ENCODE measurements around the gene GARRE1. TPM values are rescaled to one million over a fixed set of nuclear protein-coding genes. Genes with fewer than 3 reads are reported as not detected.

GARRE1 gene
- total and polyA plus RNA-seq, 4 donors, result 4.0 to 13.7 (median 9.0) TPM

DNA sequence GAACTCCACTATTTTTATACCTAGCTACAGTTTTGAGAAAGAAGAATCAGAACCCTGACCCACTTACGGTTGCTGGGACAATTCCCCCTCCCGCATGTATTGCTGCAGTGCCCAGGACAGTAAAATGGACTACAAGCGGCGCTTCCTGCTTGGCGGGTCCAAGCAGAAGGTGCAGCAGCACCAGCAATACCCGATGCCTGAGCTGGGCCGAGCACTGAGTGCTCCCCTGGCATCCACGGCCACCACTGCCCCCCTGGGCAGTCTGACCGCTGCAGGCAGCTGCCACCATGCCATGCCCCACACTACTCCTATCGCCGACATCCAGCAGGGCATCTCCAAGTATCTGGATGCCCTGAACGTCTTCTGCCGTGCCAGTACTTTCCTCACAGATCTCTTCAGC is 46.0 kb downstream of the GARRE1 start (continued):
- TF ChIP-seq, protein P1, sequence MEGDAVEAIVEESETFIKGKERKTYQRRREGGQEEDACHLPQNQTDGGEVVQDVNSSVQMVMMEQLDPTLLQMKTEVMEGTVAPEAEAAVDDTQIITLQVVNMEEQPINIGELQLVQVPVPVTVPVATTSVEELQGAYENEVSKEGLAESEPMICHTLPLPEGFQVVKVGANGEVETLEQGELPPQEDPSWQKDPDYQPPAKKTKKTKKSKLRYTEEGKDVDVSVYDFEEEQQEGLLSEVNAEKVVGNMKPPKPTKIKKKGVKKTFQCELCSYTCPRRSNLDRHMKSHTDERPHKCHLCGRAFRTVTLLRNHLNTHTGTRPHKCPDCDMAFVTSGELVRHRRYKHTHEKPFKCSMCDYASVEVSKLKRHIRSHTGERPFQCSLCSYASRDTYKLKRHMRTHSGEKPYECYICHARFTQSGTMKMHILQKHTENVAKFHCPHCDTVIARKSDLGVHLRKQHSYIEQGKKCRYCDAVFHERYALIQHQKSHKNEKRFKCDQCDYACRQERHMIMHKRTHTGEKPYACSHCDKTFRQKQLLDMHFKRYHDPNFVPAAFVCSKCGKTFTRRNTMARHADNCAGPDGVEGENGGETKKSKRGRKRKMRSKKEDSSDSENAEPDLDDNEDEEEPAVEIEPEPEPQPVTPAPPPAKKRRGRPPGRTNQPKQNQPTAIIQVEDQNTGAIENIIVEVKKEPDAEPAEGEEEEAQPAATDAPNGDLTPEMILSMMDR (IDR thresholded peaks at IDR 0.05; ENCODE audit: low read depth, low read length, missing input control), result no peak
- TF ChIP-seq HNF4G (IDR thresholded peaks at IDR 0.05) (no peak), NR2F2 (IDR thresholded peaks at IDR 0.05) (no peak), TAF1 (conservative IDR thresholded peaks at IDR 0.05) (no peak)
- TF ChIP-seq, protein P2, sequence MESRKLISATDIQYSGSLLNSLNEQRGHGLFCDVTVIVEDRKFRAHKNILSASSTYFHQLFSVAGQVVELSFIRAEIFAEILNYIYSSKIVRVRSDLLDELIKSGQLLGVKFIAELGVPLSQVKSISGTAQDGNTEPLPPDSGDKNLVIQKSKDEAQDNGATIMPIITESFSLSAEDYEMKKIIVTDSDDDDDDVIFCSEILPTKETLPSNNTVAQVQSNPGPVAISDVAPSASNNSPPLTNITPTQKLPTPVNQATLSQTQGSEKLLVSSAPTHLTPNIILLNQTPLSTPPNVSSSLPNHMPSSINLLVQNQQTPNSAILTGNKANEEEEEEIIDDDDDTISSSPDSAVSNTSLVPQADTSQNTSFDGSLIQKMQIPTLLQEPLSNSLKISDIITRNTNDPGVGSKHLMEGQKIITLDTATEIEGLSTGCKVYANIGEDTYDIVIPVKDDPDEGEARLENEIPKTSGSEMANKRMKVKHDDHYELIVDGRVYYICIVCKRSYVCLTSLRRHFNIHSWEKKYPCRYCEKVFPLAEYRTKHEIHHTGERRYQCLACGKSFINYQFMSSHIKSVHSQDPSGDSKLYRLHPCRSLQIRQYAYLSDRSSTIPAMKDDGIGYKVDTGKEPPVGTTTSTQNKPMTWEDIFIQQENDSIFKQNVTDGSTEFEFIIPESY (IDR thresholded peaks at IDR 0.05), result no peak

DNA sequence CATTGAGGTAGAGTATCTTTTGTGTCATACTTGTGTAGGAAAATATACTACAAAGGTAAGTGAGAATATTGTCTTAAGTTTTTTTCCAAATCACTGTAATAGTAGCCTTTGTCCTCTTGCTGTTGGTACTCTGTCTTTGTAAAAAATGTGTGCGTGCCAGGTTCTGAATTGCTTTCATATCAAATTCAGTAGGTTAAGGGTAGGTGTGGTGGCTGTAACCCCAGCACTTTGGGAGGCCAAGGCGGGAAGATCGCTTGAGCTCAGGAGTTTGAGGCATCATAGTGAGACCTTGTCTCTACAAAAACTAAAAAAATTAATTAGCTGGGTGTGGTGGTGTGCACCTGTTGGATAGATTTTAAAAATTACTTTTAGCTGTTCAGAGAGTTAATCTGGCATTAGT is 46.6 kb downstream of the GARRE1 start:
- Histone ChIP-seq H3K9me3 (ENCODE audit: control insufficient read depth in 4 of 4, low read length in 3 of 4) (no peaks in the 10 kb centered on the region), H3K36me3 (ENCODE audit: control insufficient read depth in 4 of 4, insufficient read depth in 3 of 4, low read depth in 1 of 4, low read length in 3 of 4) (peaks cover 0 to 11% (median 7%) of the 10 kb centered on the region in 4 donors), H3K27me3 (ENCODE audit: control insufficient read depth in 4 of 4, insufficient read depth in 4 of 4, low read length in 3 of 4) (no peaks in the 10 kb centered on the region), H3K9ac (ENCODE audit: low read depth in 1 of 2, low read length in 2 of 2) (no peak overlapping the region), H3K4me1 (ENCODE audit: control insufficient read depth in 4 of 4, insufficient read depth in 4 of 4, low read length in 3 of 4) (peaks cover 7 to 20% (median 17%) of the 10 kb centered on the region in 4 donors), H3K4me3 (ENCODE audit: low read depth in 1 of 3, low read length in 3 of 3) (no peak overlapping the region), H3K27ac (ENCODE audit: low read depth in 1 of 2, low read length in 2 of 2) (no peak overlapping the region)
- WGBS, result 89% methylated on average over 3 of the region's 3 CpGs
- TF ChIP-seq, protein P3, sequence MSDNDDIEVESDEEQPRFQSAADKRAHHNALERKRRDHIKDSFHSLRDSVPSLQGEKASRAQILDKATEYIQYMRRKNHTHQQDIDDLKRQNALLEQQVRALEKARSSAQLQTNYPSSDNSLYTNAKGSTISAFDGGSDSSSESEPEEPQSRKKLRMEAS (IDR thresholded peaks at IDR 0.05), result no peak
- no peak for TF ChIP-seq HNF4A (conservative IDR thresholded peaks at IDR 0.05)
- TF ChIP-seq NR2F2 (IDR thresholded peaks at IDR 0.05), result no peak
- TF ChIP-seq, protein P4, sequence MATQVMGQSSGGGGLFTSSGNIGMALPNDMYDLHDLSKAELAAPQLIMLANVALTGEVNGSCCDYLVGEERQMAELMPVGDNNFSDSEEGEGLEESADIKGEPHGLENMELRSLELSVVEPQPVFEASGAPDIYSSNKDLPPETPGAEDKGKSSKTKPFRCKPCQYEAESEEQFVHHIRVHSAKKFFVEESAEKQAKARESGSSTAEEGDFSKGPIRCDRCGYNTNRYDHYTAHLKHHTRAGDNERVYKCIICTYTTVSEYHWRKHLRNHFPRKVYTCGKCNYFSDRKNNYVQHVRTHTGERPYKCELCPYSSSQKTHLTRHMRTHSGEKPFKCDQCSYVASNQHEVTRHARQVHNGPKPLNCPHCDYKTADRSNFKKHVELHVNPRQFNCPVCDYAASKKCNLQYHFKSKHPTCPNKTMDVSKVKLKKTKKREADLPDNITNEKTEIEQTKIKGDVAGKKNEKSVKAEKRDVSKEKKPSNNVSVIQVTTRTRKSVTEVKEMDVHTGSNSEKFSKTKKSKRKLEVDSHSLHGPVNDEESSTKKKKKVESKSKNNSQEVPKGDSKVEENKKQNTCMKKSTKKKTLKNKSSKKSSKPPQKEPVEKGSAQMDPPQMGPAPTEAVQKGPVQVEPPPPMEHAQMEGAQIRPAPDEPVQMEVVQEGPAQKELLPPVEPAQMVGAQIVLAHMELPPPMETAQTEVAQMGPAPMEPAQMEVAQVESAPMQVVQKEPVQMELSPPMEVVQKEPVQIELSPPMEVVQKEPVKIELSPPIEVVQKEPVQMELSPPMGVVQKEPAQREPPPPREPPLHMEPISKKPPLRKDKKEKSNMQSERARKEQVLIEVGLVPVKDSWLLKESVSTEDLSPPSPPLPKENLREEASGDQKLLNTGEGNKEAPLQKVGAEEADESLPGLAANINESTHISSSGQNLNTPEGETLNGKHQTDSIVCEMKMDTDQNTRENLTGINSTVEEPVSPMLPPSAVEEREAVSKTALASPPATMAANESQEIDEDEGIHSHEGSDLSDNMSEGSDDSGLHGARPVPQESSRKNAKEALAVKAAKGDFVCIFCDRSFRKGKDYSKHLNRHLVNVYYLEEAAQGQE (IDR thresholded peaks at IDR 0.05), result no peak
- TF ChIP-seq GABPA (IDR thresholded peaks at IDR 0.05 in 1 of 2, conservative IDR thresholded peaks at IDR 0.05 in 1 of 2), result no peak
- TF ChIP-seq RAD21 (IDR thresholded peaks at IDR 0.05), result no peak
- no peak for TF ChIP-seq EGR1 (IDR thresholded peaks at IDR 0.05; ENCODE audit: low read depth in 2 of 2)
- TF ChIP-seq JUND (IDR thresholded peaks at IDR 0.05), result no peak
- TF ChIP-seq YY1 (IDR thresholded peaks at IDR 0.05), result no peak
- no peak for TF ChIP-seq TAF1 (conservative IDR thresholded peaks at IDR 0.05)
- no peak for TF ChIP-seq FOXA1 (IDR thresholded peaks at IDR 0.05)
- no peak for TF ChIP-seq FOXA2 (IDR thresholded peaks at IDR 0.05)
- no peak for DNase-seq (ENCODE audit: low spot score)

Other genes starting within 250 kb of the GARRE1 start
- 100 to 1,000 TPM in 1 of 2 donors, 10 to 100 TPM in 1; 54.0 to 133 TPM for gene LSM14A, start 82.0 kb upstream of the GARRE1 start, total RNA-seq
- 10 to 100 TPM; 12.6 to 41.9 TPM for gene LSM14A, start 82.0 kb upstream of the GARRE1 start, polyA plus RNA-seq
- 100 to 1,000 TPM in 1 of 2 donors, 10 to 100 TPM in 1; 61.8 to 182 TPM for gene GPI, start 110.6 kb downstream of the GARRE1 start, total RNA-seq
- gene GPI, start 110.6 kb downstream of the GARRE1 start, polyA plus RNA-seq, result 100 to 1,000 TPM; 133 to 191 TPM
- 1 to 10 TPM; 5.0 to 5.1 TPM for gene PDCD2L, start 149.8 kb downstream of the GARRE1 start, total RNA-seq
- gene PDCD2L, start 149.8 kb downstream of the GARRE1 start, polyA plus RNA-seq, result 1 to 10 TPM; 3.8 to 7.6 TPM
- gene UBA2, start 173.8 kb downstream of the GARRE1 start, total RNA-seq, result 10 to 100 TPM; 40.2 to 46.3 TPM
- gene UBA2, start 173.8 kb downstream of the GARRE1 start, polyA plus RNA-seq, result 10 to 100 TPM; 15.9 to 20.5 TPM
- gene WTIP, start 227.2 kb downstream of the GARRE1 start, total RNA-seq, result 1 to 10 TPM; 2.4 to 2.7 TPM
- under 1 TPM; 0.08 to 0.88 TPM for gene WTIP, start 227.2 kb downstream of the GARRE1 start, polyA plus RNA-seq